HL-60/S4 (cell line): ENCODE data around the gene PDE4D.

ENCODE experiments used
- in situ Hi-C: fragments of 300-500 bp; cut with MboI; formaldehyde crosslinking; loops from 2 replicates; pipeline ENCODE4 v1.14.3; 2022; ENCODE audit warnings: low sequenced_read_pairs

Gene PDE4D

GRCh38 chr5:59276325-59276675, 617.2 kb downstream of the PDE4D start:
- in situ Hi-C loops = no loop called here

DNA sequence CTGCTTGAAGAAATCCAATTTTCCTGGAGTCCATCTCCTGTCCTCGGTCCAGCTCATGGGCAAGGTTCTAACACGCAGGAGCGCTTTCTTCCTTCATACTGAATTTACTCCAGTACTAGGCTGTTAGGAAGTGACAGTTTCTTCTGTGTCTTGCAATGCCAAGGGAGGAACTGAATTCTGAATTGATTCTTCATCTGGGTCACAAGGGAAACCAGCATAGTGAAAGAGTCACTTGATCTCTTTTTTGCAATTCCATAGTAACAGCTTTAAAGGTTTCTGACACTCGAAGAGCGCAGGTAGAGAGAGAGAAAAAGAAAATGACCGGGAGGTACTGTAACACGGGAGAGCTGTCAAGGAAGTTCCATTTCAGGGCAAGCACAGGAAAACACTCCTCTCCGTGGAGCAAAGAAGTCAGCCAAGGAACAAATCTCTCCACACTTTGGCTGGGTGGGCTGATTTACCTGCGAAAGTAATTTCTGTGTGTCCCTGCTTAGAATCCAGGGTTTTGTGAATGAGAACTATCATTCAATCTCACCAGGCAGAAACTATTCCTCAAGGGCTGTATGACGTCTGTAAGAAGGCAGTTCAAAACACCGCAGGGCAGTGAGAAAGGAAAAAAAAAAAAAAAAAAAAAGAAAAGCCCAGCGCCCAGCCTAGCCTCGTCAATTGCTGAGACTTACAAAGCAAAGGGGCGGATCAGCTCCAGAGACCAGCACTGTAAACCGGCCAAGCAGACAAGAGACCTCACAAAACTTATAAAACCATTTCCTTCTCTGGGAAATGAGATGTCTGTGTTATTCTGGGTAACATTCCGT, 617.8 kb downstream of the PDE4D start:
- in situ Hi-C loops = no loop called here

DNA sequence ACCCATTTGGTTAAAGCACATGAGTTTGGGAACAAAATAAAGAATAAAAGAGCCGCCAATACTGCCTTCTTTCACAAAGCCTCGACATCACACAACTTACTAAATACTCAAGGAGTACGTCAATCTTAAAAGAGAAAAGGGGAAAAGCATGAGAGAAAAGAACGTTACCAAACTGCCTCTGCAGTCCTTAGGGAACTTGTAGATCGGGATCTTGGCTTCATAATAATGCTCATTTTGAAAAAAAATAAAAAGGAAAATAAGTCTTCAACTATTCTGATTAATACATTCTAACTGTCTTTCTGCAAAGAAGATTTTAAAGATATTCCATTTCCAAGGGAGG, 618.4 kb downstream of the PDE4D start:
- in situ Hi-C loops = no loop called here

DNA sequence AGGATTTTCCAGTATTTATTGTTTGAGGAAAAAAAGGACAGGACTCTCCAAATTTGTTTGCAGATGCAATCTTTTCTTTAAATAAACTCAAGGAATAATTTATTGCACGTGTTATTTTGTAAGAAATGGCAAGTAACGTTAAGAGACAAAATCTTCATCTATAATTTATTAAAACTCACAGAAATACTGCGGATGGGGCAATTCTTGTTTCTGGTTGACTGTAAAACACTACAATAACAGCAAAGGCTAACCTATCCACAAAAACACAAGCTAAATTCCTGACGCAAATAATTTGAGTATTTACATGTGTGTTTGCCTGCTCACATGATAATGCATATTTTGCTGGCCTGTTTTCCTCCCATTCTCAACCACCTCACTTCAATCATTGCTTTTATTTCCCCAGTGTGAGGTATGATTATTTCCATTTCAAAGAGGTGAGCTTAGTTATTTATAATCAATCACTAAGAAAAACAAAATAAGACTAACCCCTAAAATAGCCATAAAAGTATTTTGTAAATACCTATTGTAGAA, 619.4 kb downstream of the PDE4D start:
- in situ Hi-C loops = no loop called here

GRCh38 chr5:59272809-59273427, 620.6 kb downstream of the PDE4D start:
- in situ Hi-C loops = no loop called here

DNA sequence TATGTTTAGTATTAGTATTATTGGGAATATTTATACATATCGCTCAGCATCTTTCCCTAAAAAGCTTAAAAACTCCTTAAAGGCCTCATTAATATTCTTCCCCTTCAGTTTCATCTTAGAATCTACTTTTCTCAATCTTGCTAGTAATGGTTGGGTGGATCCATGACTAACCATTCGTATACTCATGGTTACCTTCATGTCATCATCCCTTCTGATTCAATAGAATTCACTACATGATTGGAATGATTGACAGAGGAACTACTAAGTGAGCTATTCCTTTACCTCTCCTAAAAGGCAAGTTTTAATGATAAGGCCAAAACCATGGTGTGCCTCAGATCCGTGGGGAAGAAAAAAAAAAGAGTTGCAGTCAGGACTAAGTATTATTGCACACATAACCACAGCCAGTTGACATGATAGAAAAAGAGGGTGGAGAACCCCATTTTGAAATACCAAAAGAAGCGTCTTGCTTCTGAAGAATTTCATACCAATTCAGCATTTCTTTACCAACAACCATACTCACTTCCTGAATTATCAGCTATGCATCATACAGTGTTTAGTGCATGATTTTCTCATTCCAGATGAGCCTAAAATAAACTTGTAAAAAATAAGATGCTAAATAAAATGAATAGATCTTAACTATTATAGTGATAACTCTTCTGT, 624.6 kb downstream of the PDE4D start:
- in situ Hi-C loops = no loop called here

GRCh38 chr5:59267033-59267432, 626.5 kb downstream of the PDE4D start:
- in situ Hi-C loops = no loop called here

DNA sequence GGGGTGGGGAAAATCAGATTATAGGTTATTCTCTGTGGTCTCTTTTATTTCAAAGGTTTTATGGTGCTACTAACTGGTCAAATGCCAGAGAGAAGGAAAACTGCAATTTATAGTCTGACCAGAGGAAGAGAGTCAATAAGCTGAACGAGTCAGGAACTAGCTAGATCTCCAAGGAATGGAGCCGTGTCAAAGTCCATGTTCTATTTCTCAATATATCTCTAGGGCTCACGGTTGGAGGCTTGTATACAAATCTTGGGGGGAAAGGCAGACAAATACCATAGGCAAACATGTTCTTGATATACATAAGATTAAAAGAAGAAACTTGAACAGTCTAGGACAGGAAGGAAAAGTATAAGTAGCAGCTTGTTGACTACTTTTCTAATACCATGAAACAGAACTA, 627.1 kb downstream of the PDE4D start:
- in situ Hi-C loops = no loop called here

DNA sequence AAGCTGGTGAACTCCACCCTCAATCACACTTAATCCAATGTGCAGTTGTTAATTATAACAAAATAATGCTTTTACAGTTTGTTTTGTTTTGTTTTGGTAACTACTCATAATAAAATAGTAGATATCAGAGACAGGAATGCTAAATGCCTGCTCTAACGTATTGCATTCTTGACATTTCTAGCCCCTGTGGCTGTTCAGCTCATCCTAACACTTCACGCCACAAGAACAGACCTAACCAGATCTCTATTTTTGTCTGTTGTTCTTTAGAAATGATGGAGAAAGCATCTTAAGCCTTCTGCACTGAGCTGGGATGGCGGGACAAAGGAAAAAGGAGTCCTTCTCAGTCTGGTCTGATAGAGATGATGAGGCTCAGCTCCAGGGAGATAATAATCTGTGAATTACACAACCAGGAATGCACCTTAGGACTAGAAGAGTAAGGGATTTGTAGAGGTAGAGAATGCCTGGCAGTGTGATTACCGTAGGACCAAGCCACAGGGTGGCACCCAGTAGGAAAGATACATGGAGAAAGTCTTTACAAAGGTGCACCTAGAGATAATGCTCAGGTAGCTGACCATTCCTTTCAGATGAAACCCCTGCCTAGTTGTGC, 628.8 kb downstream of the PDE4D start:
- in situ Hi-C loops = no loop called here

- in situ Hi-C loops = no loop called here
These were observed 629.5 kb downstream of the PDE4D start for GRCh38 chr5:59264013-59264412.

GRCh38 chr5:59261969-59262368, 631.6 kb downstream of the PDE4D start:
- in situ Hi-C loops = no loop called here

DNA sequence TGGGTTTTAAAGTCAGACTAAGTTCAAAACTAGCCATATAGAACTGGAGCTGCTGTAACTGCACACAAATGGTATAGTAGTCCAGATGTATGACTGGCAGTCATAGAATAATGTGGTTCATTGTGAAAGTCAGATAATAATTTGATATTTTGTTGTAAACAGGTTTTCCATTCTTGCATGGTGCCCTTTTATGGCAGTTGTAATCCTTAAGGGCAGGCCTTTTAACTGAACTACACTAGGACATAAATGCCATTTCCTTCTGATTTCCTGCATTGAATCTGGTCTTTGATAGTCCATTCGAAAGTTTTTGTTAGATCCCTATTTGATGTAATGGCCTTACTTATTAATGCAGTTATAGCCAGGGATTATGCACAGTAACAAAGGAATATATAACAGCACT, 632.6 kb downstream of the PDE4D start:
- in situ Hi-C loops = no loop called here

DNA sequence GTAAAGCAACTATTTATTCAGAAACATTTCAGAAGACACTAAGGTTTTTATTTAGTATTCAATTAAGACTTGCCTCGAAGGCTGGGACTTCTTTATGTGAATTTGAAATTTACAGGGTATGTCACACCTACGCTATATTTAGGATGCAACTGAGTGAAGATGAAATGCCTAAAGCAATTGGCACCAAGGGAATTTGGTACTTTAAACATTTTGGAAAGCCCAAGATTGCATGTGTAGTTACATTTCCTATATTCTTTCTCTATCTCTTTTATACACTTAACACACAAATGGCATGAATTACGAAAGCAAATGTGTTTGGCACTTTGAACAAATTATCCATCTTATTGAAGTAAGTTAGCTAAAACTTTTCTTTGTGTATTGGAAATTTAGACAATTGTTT, 633.3 kb downstream of the PDE4D start:
- in situ Hi-C loops = no loop called here

GRCh38 chr5:59259237-59259636, 634.3 kb downstream of the PDE4D start:
- in situ Hi-C loops = no loop called here

- in situ Hi-C loops = no loop called here
These were observed 635.8 kb downstream of the PDE4D start for GRCh38 chr5:59257488-59258400.

GRCh38 chr5:59256331-59256730, 637.2 kb downstream of the PDE4D start:
- in situ Hi-C loops = no loop called here

- in situ Hi-C loops = no loop called here
These were observed 639.4 kb downstream of the PDE4D start for GRCh38 chr5:59254055-59254687.

DNA sequence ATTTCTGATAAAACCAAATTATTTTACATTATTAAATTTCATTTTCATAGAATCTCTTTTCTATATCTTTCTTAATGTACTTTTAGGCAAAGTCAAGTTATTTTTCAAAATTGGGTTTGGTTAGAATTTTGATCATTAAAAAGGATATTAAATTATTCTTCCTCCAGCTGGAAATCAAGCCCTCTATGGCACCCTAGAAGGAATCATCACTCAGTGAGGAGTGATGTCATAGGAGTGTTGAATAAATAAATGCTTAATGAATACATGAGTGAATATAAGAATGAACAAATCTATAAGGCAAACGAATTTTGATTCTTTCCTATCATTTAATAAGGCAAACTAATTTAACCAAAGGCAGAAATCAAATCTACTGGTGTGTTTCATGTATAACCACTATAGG, 639.9 kb downstream of the PDE4D start:
- in situ Hi-C loops = no loop called here

- in situ Hi-C loops = no loop called here
These were observed 641.9 kb downstream of the PDE4D start for GRCh38 chr5:59251627-59252026.

- in situ Hi-C loops = no loop called here
These were observed 643.8 kb downstream of the PDE4D start for GRCh38 chr5:59249726-59250125.
